Ishikawa (cell line): ENCODE measurements around the gene F13A1.

Source experiments
- CEBPB ChIP-seq: IDR thresholded peaks from 2 replicates; pipeline ENCODE4 v1.6.1; 2012
- EP300 ChIP-seq: IDR thresholded peaks from 2 replicates; pipeline ENCODE4 v1.6.1; 2012; ENCODE audit warnings: borderline replicate concordance
- RAD21 ChIP-seq: IDR thresholded peaks from 2 replicates; pipeline ENCODE4 v1.6.1; 2012; ENCODE audit warnings: low read depth
- REST ChIP-seq: IDR thresholded peaks from 2 replicates; pipeline ENCODE4 v1.6.1; 2012; ENCODE audit warnings: low read depth, mild to moderate bottlenecking
- TF ChIP-seq, protein P1 (sequence below): IDR thresholded peaks from 2 replicates; pipeline ENCODE4 v1.6.1; 2012

DNA sequence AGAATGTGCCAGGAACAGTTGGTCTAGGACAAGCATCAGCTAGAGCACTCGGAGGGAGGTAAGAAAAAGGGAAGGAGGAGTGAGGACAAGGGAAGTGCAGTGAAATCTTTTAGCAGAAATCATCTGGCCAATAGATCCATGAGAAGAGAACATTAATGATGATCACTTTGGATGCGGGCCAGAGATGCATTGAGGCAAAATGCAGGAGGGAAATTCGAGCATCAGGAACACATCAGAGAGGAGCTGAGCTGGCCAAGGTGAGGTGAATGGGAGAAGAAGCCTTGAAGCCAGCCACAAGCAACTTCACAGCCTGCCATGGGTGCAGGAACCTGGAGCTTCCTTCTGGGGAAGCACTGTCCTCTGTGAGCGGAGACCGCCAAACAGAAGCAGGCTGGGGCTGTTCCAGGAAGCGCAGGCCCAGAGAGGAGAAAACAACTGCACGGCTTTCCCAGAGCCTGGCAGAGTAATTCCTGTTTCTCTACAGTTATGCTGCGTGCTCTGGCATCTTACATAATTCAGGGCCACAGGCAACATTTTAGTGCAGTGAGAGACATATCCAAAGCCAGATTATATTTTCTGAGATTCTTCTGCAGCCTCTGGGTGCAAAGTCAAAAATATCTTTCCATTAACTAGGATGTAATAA, 143.8 kb downstream of the F13A1 start:
- no peak for TF ChIP-seq EP300
- no peak for TF ChIP-seq REST
- TF ChIP-seq RAD21: no peak
- TF ChIP-seq, protein P1, sequence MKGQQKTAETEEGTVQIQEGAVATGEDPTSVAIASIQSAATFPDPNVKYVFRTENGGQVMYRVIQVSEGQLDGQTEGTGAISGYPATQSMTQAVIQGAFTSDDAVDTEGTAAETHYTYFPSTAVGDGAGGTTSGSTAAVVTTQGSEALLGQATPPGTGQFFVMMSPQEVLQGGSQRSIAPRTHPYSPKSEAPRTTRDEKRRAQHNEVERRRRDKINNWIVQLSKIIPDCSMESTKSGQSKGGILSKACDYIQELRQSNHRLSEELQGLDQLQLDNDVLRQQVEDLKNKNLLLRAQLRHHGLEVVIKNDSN: no peak
- no peak for TF ChIP-seq CEBPB
